ENCODE data around the gene CDC42SE2. TPM values are rescaled to one million over a fixed set of nuclear protein-coding genes. Genes with fewer than 3 reads are reported as not detected.

The CDC42SE2 gene
- total and polyA plus RNA-seq, 2 of the 4 experiments (the other 2 are of a cell fraction) = 12.5 to 19.4 TPM

DNA sequence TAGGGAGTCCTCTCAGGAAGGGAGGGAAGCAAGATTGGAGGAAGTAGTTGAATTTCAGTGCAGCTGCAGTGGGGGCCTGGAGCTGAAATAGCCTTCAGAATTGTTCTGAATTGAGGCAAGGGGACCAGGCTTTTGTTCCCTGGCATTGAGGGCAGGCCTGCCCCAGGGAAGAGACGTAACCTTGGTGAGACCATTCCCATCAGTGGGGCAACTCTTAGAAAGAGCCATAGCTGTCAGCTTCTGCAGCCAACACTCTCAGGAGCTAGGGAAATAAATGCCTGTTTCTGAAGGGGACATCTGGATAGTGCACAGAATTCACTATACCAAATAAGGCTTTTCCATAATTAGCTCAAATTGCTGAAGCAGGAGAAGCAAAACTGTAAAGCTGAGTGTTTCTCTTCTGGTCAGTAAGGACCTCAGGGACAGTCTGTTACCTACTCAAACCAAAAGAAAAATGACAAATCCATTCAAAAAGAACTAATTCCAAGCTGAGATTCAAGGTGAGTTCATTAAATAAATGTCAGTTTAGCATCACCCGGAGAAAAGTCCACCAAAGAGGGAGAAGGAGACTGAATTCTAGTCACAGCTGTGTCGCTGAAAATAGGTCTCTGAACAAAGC, 49.1 kb upstream of the CDC42SE2 start (continued):
- TF ChIP-seq MXI1 (IDR thresholded peaks at IDR 0.05; ENCODE audit: borderline replicate concordance, low read depth, low read length) = no peak

- Histone ChIP-seq H3K4ac (ENCODE audit: low read depth, low read length) (no peak overlapping the region), H3K9ac (ENCODE audit: low read depth, low read length) (no peak overlapping the region), H3K18ac (ENCODE audit: low read depth, low read length) (no peak overlapping the region), H2BK15ac (ENCODE audit: low read depth, low read length) (no peak overlapping the region), H3K9me3 (ENCODE audit: control insufficient read depth, insufficient read depth, low read length) (no peaks in the 10 kb centered on the region), H4K8ac (ENCODE audit: low read depth in 2 of 2, low read length in 2 of 2) (no peak overlapping the region), H3K9me1 (ENCODE audit: insufficient read depth, low read length) (0 out of 2 replicates have a peak, but pooled peaks cover 3% of the 10 kb centered on the region), H3K14ac (replicated peaks; ENCODE audit: low read depth, low read length) (no peak overlapping the region), H2AFZ (replicated peaks; ENCODE audit: low read length, poor library complexity) (no peak overlapping the region), H3K27me3 (ENCODE audit: control insufficient read depth, insufficient read depth, low read length) (no peaks in the 10 kb centered on the region), H3K23ac (ENCODE audit: low read depth, low read length) (no peak overlapping the region), H4K91ac (ENCODE audit: insufficient read depth, low read depth, low read length) (no peak overlapping the region), H3K4me3 (ENCODE audit: insufficient read depth, low read depth, low read length) (no peak overlapping the region), H2BK120ac (ENCODE audit: low read depth, low read length) (0 out of 2 replicates have a peak overlapping the region, but pooled peaks have one; percentile 23), H2BK20ac (ENCODE audit: low read depth, low read length) (no peak overlapping the region), H2AK5ac (ENCODE audit: low read depth, low read length) (no peak overlapping the region), H2BK5ac (ENCODE audit: low read depth, low read length, poor library complexity, severe bottlenecking) (no peak overlapping the region), H3K36me3 (ENCODE audit: control insufficient read depth, insufficient read depth, low read length) (no peaks in the 10 kb centered on the region), H3K56ac (ENCODE audit: extremely low read depth, insufficient read depth, low read length) (no peak overlapping the region), H3K4me2 (ENCODE audit: low read depth, low read length) (no peak overlapping the region), H4K20me1 (ENCODE audit: insufficient read depth, low read length) (no peaks in the 10 kb centered on the region), H3K79me1 (ENCODE audit: low read depth in 1 of 2, low read length in 2 of 2) (no peaks in the 10 kb centered on the region), H3K27ac (ENCODE audit: insufficient read depth, low read length) (no peak overlapping the region), H4K5ac (ENCODE audit: low read depth, low read length) (no peak overlapping the region), H3K4me1 (ENCODE audit: control insufficient read depth, insufficient read depth, low read length) (peaks cover 11% of the 10 kb centered on the region), H2AK9ac (replicated peaks; ENCODE audit: low read depth, low read length, poor library complexity) (no peak overlapping the region)
- no TSS peak for BruUV-seq (replicated peaks)
- in situ Hi-C loops (cut with MboI; ENCODE audit: low sequenced_read_pairs) = no loop called here
- dilution Hi-C loops (cut with HindIII; ENCODE audit: low sequenced_read_pairs, unreplicated experiment) = no loop called here
- POLR2A ChIA-PET (ENCODE audit: unreplicated experiment) = no interaction called here
- intact Hi-C loops (cut with micrococcal nuclease) = no loop called here
- DNase-seq (no peak), ATAC-seq (ENCODE audit: low read depth) (no peak)
- WGBS, 2 experiments (ENCODE audit: extremely low coverage in 2 of 2, insufficient read length in 1 of 2) = no CpG with 5 or more reads among the region's 4 CpGs
- CTCF ChIA-PET = no interaction called here
- TF ChIP-seq SMC3 (IDR thresholded peaks at IDR 0.05; ENCODE audit: low read depth, low read length) = no peak
- no peak for TF ChIP-seq MAFK (IDR thresholded peaks at IDR 0.05; ENCODE audit: low read depth, low read length)
- TF ChIP-seq RFX5 (IDR thresholded peaks at IDR 0.05; ENCODE audit: low read depth, low read length) = no peak
- TF ChIP-seq CHD1 (IDR thresholded peaks at IDR 0.05; ENCODE audit: low read depth, low read length) = no peak
- TF ChIP-seq, protein P1, sequence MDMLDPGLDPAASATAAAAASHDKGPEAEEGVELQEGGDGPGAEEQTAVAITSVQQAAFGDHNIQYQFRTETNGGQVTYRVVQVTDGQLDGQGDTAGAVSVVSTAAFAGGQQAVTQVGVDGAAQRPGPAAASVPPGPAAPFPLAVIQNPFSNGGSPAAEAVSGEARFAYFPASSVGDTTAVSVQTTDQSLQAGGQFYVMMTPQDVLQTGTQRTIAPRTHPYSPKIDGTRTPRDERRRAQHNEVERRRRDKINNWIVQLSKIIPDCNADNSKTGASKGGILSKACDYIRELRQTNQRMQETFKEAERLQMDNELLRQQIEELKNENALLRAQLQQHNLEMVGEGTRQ (IDR thresholded peaks at IDR 0.05; ENCODE audit: low read depth, low read length) = no peak
- TF ChIP-seq BHLHE40 (IDR thresholded peaks at IDR 0.05; ENCODE audit: low read depth, low read length) = no peak
- no peak for TF ChIP-seq MXI1 (IDR thresholded peaks at IDR 0.05; ENCODE audit: borderline replicate concordance, low read depth, low read length)
- no peak for TF ChIP-seq FOS (IDR thresholded peaks at IDR 0.05; ENCODE audit: low read depth, low read length)
- TF ChIP-seq NFE2L2 (IDR thresholded peaks at IDR 0.05; ENCODE audit: low read depth, low read length) = no peak
- TF ChIP-seq RCOR1 (IDR thresholded peaks at IDR 0.05; ENCODE audit: insufficient replicate concordance, low read length) = no peak
- TF ChIP-seq MAZ (IDR thresholded peaks at IDR 0.05; ENCODE audit: borderline replicate concordance, low read depth, low read length) = no peak
- TF ChIP-seq RAD21 (IDR thresholded peaks at IDR 0.05; ENCODE audit: low read length) = no peak
- TF ChIP-seq CEBPB (IDR thresholded peaks at IDR 0.05; ENCODE audit: low read depth, low read length) = no peak
- TF ChIP-seq POLR2A (IDR thresholded peaks at IDR 0.05; ENCODE audit: low read depth, low read length) = no peak
- no peak for TF ChIP-seq ELK1 (IDR thresholded peaks at IDR 0.05; ENCODE audit: borderline replicate concordance, low read depth, low read length)
Observed at GRCh38 chr5:131217791-131218190, 46.1 kb upstream of the CDC42SE2 start.
